IMR-90 (cell line): ENCODE results near the gene XPA. TPM values are rescaled to one million over a fixed set of nuclear protein-coding genes. Genes with fewer than 3 reads are reported as not detected.

Experiments used
- ATAC-seq: fragments of 200-7000 bp; cut with Tn5 transposase; 2 replicates; pipeline ENCODE4 v1.9.1; 2020; ENCODE audit warnings: low read depth, mild to moderate bottlenecking, moderate library complexity
- BruUV-seq: library from RNA; stranded (reverse); fragments of 400-500 nt; replicated peaks from 2 replicates; lab custom pipeline; 2021; lab: Mats Ljungman, UMichigan
- CTCF ChIA-PET: fragments of 300-600 bp; formaldehyde crosslinking; extraction: SDS; loops from one replicate; lab custom pipeline; 2021; ENCODE audit warnings: antibody characterized with exemption; lab: Yijun Ruan, JAX
- POLR2A ChIA-PET: fragments of 300-600 bp; sonication (Branson Sonifier 250); formaldehyde crosslinking; loops from one replicate; lab custom pipeline; 2022; ENCODE audit warnings: antibody characterized with exemption; ENCODE audit not compliant: unreplicated experiment; lab: Charles Lee
- DNase-seq: peaks from one replicate; pipeline ENCODE4 v3.0.0; 2013
- H2AFZ ChIP-seq: replicated peaks from 2 replicates; pipeline ENCODE3; 2013; ENCODE audit warnings: low read length, mild to moderate bottlenecking; ENCODE audit not compliant: poor library complexity
- H2AK5ac ChIP-seq: 2 replicates; pipeline ENCODE4 v1.6.1; 2013; ENCODE audit warnings: low read depth, low read length, inconsistent platforms
- H2AK9ac ChIP-seq: replicated peaks from 2 replicates; pipeline ENCODE3; 2013; ENCODE audit warnings: mild to moderate bottlenecking, low read depth, low read length, moderate library complexity; ENCODE audit not compliant: poor library complexity
- H2BK120ac ChIP-seq: 2 replicates; pipeline ENCODE4 v1.6.1; 2013; ENCODE audit warnings: low read depth, low read length, inconsistent platforms
- H2BK15ac ChIP-seq: 3 replicates; pipeline ENCODE4 v1.6.1; 2013; ENCODE audit warnings: low read depth, low read length, inconsistent platforms
- H2BK20ac ChIP-seq: 2 replicates; pipeline ENCODE4 v1.6.1; 2013; ENCODE audit warnings: low read depth, mild to moderate bottlenecking, inconsistent platforms, low read length, moderate library complexity
- H2BK5ac ChIP-seq: 2 replicates; pipeline ENCODE4 v1.6.1; 2013; ENCODE audit warnings: mild to moderate bottlenecking, low read depth, low read length, inconsistent platforms; ENCODE audit not compliant: poor library complexity, severe bottlenecking
- H3K14ac ChIP-seq: replicated peaks from 2 replicates; pipeline ENCODE4 v1.6.1; 2013; ENCODE audit warnings: low read depth, low read length, inconsistent platforms
- H3K18ac ChIP-seq: 2 replicates; pipeline ENCODE4 v1.6.1; 2013; ENCODE audit warnings: low read depth, low read length, control low read depth
- H3K23ac ChIP-seq: 2 replicates; pipeline ENCODE4 v1.6.1; 2013; ENCODE audit warnings: low read depth, low read length, inconsistent platforms
- H3K27ac ChIP-seq: 2 replicates; pipeline ENCODE4 v1.5.1; 2013; ENCODE audit warnings: mild to moderate bottlenecking, control low read depth, low read length; ENCODE audit not compliant: insufficient read depth
- H3K27me3 ChIP-seq: 2 replicates; pipeline ENCODE4 v1.6.1; 2013; ENCODE audit warnings: low read length; ENCODE audit not compliant: control insufficient read depth, insufficient read depth
- H3K36me3 ChIP-seq: 2 replicates; pipeline ENCODE4 v1.6.1; 2013; ENCODE audit warnings: low read length, mixed read lengths; ENCODE audit not compliant: control insufficient read depth, insufficient read depth
- H3K4ac ChIP-seq: 2 replicates; pipeline ENCODE4 v1.6.1; 2013; ENCODE audit warnings: low read depth, low read length, inconsistent platforms
- H3K4me1 ChIP-seq: 2 replicates; pipeline ENCODE4 v1.6.1; 2013; ENCODE audit warnings: low read length, mixed read lengths; ENCODE audit not compliant: control insufficient read depth, insufficient read depth
- H3K4me2 ChIP-seq: 2 replicates; pipeline ENCODE4 v1.6.1; 2013; ENCODE audit warnings: low read depth, mild to moderate bottlenecking, control low read depth, low read length, moderate library complexity
- H3K4me3 ChIP-seq: 2 replicates; pipeline ENCODE4 v1.5.1; 2013; ENCODE audit warnings: low read depth, mild to moderate bottlenecking, control low read depth, low read length, moderate library complexity; ENCODE audit not compliant: insufficient read depth
- H3K56ac ChIP-seq: 2 replicates; pipeline ENCODE4 v1.6.1; 2013; ENCODE audit warnings: low read length, inconsistent platforms; ENCODE audit not compliant: insufficient read depth; ENCODE audit errors: extremely low read depth
- H3K79me1 ChIP-seq, 2 experiments: 2 replicates each; pipeline ENCODE4 v1.6.1; 2013; ENCODE audit warnings: low read length in 2 of 2, inconsistent platforms in 1 of 2, low read depth in 1 of 2
- H3K9ac ChIP-seq: 2 replicates; pipeline ENCODE4 v1.6.1; 2013; ENCODE audit warnings: low read depth, low read length, control low read depth
- H3K9me1 ChIP-seq: 2 replicates; pipeline ENCODE4 v1.6.1; 2013; ENCODE audit warnings: low read length, inconsistent platforms; ENCODE audit not compliant: insufficient read depth
- H3K9me3 ChIP-seq: 2 replicates; pipeline ENCODE4 v1.6.1; 2013; ENCODE audit warnings: low read length; ENCODE audit not compliant: control insufficient read depth, insufficient read depth
- H4K20me1 ChIP-seq: 2 replicates; pipeline ENCODE4 v1.6.1; 2013; ENCODE audit warnings: low read length, inconsistent platforms; ENCODE audit not compliant: insufficient read depth
- H4K5ac ChIP-seq: 2 replicates; pipeline ENCODE4 v1.6.1; 2013; ENCODE audit warnings: mild to moderate bottlenecking, low read depth, low read length, control low read depth
- H4K8ac ChIP-seq, 2 experiments: 2 replicates each; pipeline ENCODE4 v1.6.1; 2013; ENCODE audit warnings: low read depth in 2 of 2, low read length in 2 of 2, control low read depth in 1 of 2, inconsistent platforms in 1 of 2
- H4K91ac ChIP-seq: 2 replicates; pipeline ENCODE4 v1.6.1; 2013; ENCODE audit warnings: low read depth, low read length, inconsistent platforms; ENCODE audit not compliant: insufficient read depth
- CEBPB ChIP-seq: IDR thresholded peaks from 2 replicates; pipeline ENCODE4 v1.6.1; 2012; ENCODE audit warnings: low read depth, low read length, improper control_type of control experiment
- MAFK ChIP-seq: IDR thresholded peaks from 2 replicates; pipeline ENCODE4 v1.6.1; 2012; ENCODE audit warnings: low read depth, low read length, improper control_type of control experiment
- MAZ ChIP-seq: IDR thresholded peaks from 2 replicates; pipeline ENCODE4 v1.6.1; 2012; ENCODE audit warnings: low read depth, mild to moderate bottlenecking, low read length, improper control_type of control experiment, moderate library complexity, borderline replicate concordance
- NFE2L2 ChIP-seq: fragments of 150-350 bp; IDR thresholded peaks from 2 replicates; pipeline ENCODE4 v1.6.1; 2016; ENCODE audit warnings: low read depth, mild to moderate bottlenecking, low read length
- RFX5 ChIP-seq: IDR thresholded peaks from 2 replicates; pipeline ENCODE4 v1.8.0; 2012; ENCODE audit warnings: low read depth, mild to moderate bottlenecking, low read length, moderate library complexity
- WGBS, 2 experiments: methylation state at CpG; one replicate each; pipeline versions ENCODE4 v1.1.5 to v1.1.7; 2013; ENCODE audit warnings: missing lambda C conversion rate in 2 of 2; ENCODE audit not compliant: insufficient read length in 1 of 2; ENCODE audit errors: extremely low coverage in 2 of 2; 5-methylcytosine and 5-hydroxymethylcytosine counted together
- dilution Hi-C: fragments of 300-500 bp; cut with HindIII; formaldehyde crosslinking; loops from one replicate; pipeline ENCODE4 v1.14.3; 2018; ENCODE audit warnings: low sequenced_read_pairs; ENCODE audit not compliant: unreplicated experiment
- in situ Hi-C: fragments of 300-500 bp; cut with MboI; formaldehyde crosslinking; loops from 3 replicates; pipeline ENCODE4 v1.14.3; 2019; ENCODE audit warnings: low sequenced_read_pairs, inconsistent platforms, mixed read lengths
- intact Hi-C: fragments of 100-400 bp; cut with micrococcal nuclease; formaldehyde crosslinking; loops from 2 replicates; pipeline ENCODE4 v1.10.0; 2022
- polyA plus RNA-seq, 3 experiments: library from polyadenylated mRNA; depleted of rRNA; stranded (reverse); fragments of >200 nt; gene quantifications; 2 replicates each; pipeline ENCODE4 v1.2.3, GENCODE V29; 2012; ENCODE audit warnings: low replicate concordance in 1 of 3
- total RNA-seq: library from RNA; depleted of rRNA; stranded (reverse); fragments of >200 nt; gene quantifications from 2 replicates; pipeline ENCODE4 v1.2.3, GENCODE V29; 2012
- TF ChIP-seq, protein P1 (sequence below): fragments of 150-350 bp; IDR thresholded peaks from 2 replicates; pipeline ENCODE4 v1.6.1; 2016; ENCODE audit warnings: low read depth, mild to moderate bottlenecking, low read length, moderate library complexity, borderline replicate concordance
- TF ChIP-seq, protein P2 (sequence below): conservative IDR thresholded peaks from 2 replicates; pipeline ENCODE4 v1.5.1; 2012; ENCODE audit warnings: mild to moderate bottlenecking, low read depth, low read length, improper control_type of control experiment

Gene XPA
- total and polyA plus RNA-seq, 2 of the 4 experiments (the other 2 are of a cell fraction) = 1.4 to 2.2 TPM

DNA sequence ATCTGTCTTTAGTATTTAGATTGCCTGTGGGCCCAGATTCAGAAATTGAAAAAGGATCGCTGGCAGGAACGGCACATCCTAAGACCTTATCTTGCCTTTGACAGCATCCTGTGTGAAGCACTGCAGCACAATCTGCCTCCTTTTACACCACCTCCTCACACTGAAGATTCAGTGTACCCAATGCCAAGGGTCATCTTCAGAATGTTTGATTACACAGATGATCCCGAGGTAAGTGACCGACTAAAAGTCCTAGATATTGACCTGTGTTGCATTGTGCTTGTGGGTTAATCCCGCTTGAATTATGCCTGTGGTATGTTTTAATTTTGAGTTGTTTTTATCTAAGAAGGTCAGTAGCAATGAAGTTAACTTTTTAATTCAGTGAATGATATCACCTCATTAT is 49.1 kb downstream of the XPA start:
- Histone ChIP-seq H3K27ac (no peak overlapping the region), H3K36me3 (peaks cover 27% of the 10 kb centered on the region), H4K20me1 (no peaks in the 10 kb centered on the region; the same call in none of the 2 replicates), H3K79me1 (peaks cover 7 to 36% of the 10 kb centered on the region in 2 experiments), H3K9me3 (no peaks in the 10 kb centered on the region), H2BK20ac (no peak overlapping the region), H2AFZ (no peak overlapping the region), H2AK9ac (no peak overlapping the region), H3K56ac (no peak overlapping the region), H2BK120ac (no peak overlapping the region), H3K4me2 (no peak overlapping the region), H2AK5ac (no peak overlapping the region), H3K18ac (no peak overlapping the region), H3K9me1 (peaks cover 7% of the 10 kb centered on the region; the same call in 1 of the 2 replicates), H3K27me3 (no peaks in the 10 kb centered on the region), H4K5ac (no peak overlapping the region), H3K4me1 (peaks cover 5% of the 10 kb centered on the region), H2BK15ac (no peak overlapping the region), H3K14ac (no peak overlapping the region), H3K4me3 (no peak overlapping the region), H2BK5ac (no peak overlapping the region), H3K4ac (no peak overlapping the region), H4K8ac (no peak overlapping the region), H3K9ac (no peak overlapping the region), H4K91ac (no peak overlapping the region), H3K23ac (no peak overlapping the region)
- POLR2A ChIA-PET = no interaction called here
- in situ Hi-C loops = no loop called here
- no peak for ATAC-seq
- no TSS peak for BruUV-seq
- dilution Hi-C loops = no loop called here
- WGBS, 2 experiments = no CpG with 5 or more reads among the region's 5 CpGs
- CTCF ChIA-PET = no interaction called here
- TF ChIP-seq, protein P1, sequence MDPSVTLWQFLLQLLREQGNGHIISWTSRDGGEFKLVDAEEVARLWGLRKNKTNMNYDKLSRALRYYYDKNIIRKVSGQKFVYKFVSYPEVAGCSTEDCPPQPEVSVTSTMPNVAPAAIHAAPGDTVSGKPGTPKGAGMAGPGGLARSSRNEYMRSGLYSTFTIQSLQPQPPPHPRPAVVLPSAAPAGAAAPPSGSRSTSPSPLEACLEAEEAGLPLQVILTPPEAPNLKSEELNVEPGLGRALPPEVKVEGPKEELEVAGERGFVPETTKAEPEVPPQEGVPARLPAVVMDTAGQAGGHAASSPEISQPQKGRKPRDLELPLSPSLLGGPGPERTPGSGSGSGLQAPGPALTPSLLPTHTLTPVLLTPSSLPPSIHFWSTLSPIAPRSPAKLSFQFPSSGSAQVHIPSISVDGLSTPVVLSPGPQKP = no peak
- TF ChIP-seq NFE2L2 (no peak), CEBPB (no peak), RFX5 (no peak), MAZ (no peak), MAFK (no peak)
- TF ChIP-seq, protein P2, sequence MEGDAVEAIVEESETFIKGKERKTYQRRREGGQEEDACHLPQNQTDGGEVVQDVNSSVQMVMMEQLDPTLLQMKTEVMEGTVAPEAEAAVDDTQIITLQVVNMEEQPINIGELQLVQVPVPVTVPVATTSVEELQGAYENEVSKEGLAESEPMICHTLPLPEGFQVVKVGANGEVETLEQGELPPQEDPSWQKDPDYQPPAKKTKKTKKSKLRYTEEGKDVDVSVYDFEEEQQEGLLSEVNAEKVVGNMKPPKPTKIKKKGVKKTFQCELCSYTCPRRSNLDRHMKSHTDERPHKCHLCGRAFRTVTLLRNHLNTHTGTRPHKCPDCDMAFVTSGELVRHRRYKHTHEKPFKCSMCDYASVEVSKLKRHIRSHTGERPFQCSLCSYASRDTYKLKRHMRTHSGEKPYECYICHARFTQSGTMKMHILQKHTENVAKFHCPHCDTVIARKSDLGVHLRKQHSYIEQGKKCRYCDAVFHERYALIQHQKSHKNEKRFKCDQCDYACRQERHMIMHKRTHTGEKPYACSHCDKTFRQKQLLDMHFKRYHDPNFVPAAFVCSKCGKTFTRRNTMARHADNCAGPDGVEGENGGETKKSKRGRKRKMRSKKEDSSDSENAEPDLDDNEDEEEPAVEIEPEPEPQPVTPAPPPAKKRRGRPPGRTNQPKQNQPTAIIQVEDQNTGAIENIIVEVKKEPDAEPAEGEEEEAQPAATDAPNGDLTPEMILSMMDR = no peak
- no peak for DNase-seq
- intact Hi-C loops = no loop called here
